ENCODE measurements around the gene ZNF32.

GRCh38 chr10:43644252-43644651, 4.4 kb downstream of the ZNF32 start:
- TF ChIP-seq CTCF (IDR thresholded peaks at IDR 0.05): no peak
- no peak for TF ChIP-seq POLR2A (IDR thresholded peaks at IDR 0.05)
- no peak for TF ChIP-seq POLR2AphosphoS5 (IDR thresholded peaks at IDR 0.05; ENCODE audit: insufficient read depth in 1 of 2, low read depth in 1 of 2)
